Loucy (cell line): ENCODE data around the gene CERS6.

Experiments used
- EZH2phosphoT487 ChIP-seq: fragments of 200-600 bp; IDR thresholded peaks from 2 replicates; pipeline ENCODE4 v1.6.1; 2018; ENCODE audit warnings: antibody characterized with exemption, mild to moderate bottlenecking, moderate library complexity, borderline replicate concordance
- TF ChIP-seq, protein P1 (sequence below): fragments of 200-600 bp; sonication (generic); conservative IDR thresholded peaks from 2 replicates; pipeline ENCODE4 v1.5.1; 2014; ENCODE audit warnings: mild to moderate bottlenecking, antibody characterized with exemption, low read length

DNA sequence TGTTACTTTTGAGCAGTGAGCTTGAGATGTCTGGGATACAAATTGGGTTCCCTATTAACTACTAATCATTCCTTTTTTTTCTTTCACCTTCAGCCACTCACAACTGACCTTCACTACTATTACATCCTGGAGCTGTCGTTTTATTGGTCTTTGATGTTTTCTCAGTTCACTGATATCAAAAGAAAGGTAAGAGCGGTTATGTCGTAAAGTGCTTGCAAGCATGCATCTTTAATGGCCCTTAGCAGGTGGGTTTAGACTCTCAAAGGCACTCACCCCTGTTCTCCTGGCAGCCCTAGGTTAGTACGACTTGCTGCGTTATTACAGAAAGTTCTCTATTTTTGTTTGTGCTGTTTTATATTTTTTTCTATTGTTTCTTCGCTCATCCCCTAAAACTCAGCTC lies 238.8 kb downstream of the CERS6 start:
- TF ChIP-seq, protein P1, sequence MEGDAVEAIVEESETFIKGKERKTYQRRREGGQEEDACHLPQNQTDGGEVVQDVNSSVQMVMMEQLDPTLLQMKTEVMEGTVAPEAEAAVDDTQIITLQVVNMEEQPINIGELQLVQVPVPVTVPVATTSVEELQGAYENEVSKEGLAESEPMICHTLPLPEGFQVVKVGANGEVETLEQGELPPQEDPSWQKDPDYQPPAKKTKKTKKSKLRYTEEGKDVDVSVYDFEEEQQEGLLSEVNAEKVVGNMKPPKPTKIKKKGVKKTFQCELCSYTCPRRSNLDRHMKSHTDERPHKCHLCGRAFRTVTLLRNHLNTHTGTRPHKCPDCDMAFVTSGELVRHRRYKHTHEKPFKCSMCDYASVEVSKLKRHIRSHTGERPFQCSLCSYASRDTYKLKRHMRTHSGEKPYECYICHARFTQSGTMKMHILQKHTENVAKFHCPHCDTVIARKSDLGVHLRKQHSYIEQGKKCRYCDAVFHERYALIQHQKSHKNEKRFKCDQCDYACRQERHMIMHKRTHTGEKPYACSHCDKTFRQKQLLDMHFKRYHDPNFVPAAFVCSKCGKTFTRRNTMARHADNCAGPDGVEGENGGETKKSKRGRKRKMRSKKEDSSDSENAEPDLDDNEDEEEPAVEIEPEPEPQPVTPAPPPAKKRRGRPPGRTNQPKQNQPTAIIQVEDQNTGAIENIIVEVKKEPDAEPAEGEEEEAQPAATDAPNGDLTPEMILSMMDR, result no peak
- no peak for TF ChIP-seq EZH2phosphoT487
